K562 (cell line): ENCODE results near the gene GRPEL2. TPM values are rescaled to one million over a fixed set of nuclear protein-coding genes. Genes with fewer than 3 reads are reported as not detected.

Experiments
- ATAC-seq: fragments of 200-7000 bp; cut with Tn5 transposase; 3 replicates; pipeline ENCODE4 v1.9.1; 2020; ENCODE audit warnings: moderate library complexity
- BruUV-seq: library from RNA; stranded (reverse); fragments of 400-500 nt; replicated peaks from 2 replicates; lab custom pipeline; 2021; lab: Mats Ljungman, UMichigan
- CTCF ChIA-PET: fragments of 300-600 bp; formaldehyde crosslinking; extraction: SDS; loops from one replicate; lab custom pipeline; 2021; ENCODE audit warnings: low intra/inter-chr PET ratio; lab: Yijun Ruan, JAX
- POLR2A ChIA-PET: fragments of 300-600, 350-650 bp; sonication (Branson Sonifier 250); formaldehyde crosslinking; extraction: SDS; loops from one replicate; lab custom pipeline; 2021; ENCODE audit warnings: antibody characterized with exemption, inconsistent platforms; lab: Yijun Ruan, JAX
- DNase-seq, 4 experiments: peaks; one replicate each; pipeline versions ENCODE4 v3.0.0 to v3.0.0-alpha.2; 2011 to 2018; ENCODE audit warnings: low spot score in 3 of 4, mixed read lengths in 3 of 4; ENCODE audit errors: extremely low read depth in 1 of 4
- FAIRE-seq: peaks from 2 replicates; lab custom pipeline; 2011; peaks lifted over from hg19 to GRCh38; lab: Jason Lieb, UNC
- H2AFZ ChIP-seq: 2 replicates; pipeline ENCODE4 v1.6.0; 2011; ENCODE audit warnings: low read depth, low read length, control low read depth, inconsistent platforms
- H3K27ac ChIP-seq: fragments of 200-600 bp; 3 replicates; pipeline ENCODE4 v1.8.0; 2011; ENCODE audit warnings: low read depth, mild to moderate bottlenecking, control low read depth, inconsistent platforms, low read length, moderate library complexity, mixed read lengths; ENCODE audit errors: extremely low read depth
- H3K27me3 ChIP-seq, 2 experiments: fragments of 300-600 bp in 1 of 2; 2 replicates in 1 of 2; 3 replicates in 1 of 2; pipeline versions ENCODE4 v1.6.0 to v1.8.0; 2011; ENCODE audit warnings: inconsistent platforms in 2 of 2, low read length in 2 of 2, mild to moderate bottlenecking in 1 of 2, mixed read lengths in 1 of 2, moderate library complexity in 1 of 2; ENCODE audit not compliant: control insufficient read depth in 2 of 2, insufficient read depth in 2 of 2
- H3K36me3 ChIP-seq: fragments of 300-600 bp; 3 replicates; pipeline ENCODE4 v1.8.0; 2011; ENCODE audit warnings: mild to moderate bottlenecking, low read length, inconsistent platforms; ENCODE audit not compliant: control insufficient read depth, insufficient read depth
- H3K4me1 ChIP-seq, 2 experiments: fragments of 200-600 bp in 1 of 2; replicated peaks in 1 of 2; 2 replicates in 1 of 2; 3 replicates in 1 of 2; pipeline versions ENCODE4 v1.5.1 to v1.8.0; 2011; ENCODE audit warnings: inconsistent platforms in 2 of 2, low read length in 2 of 2, mild to moderate bottlenecking in 1 of 2, mixed read lengths in 1 of 2, moderate library complexity in 1 of 2; ENCODE audit not compliant: control insufficient read depth in 2 of 2, insufficient read depth in 2 of 2
- H3K4me2 ChIP-seq: 2 replicates; pipeline ENCODE4 v1.6.1; 2011; ENCODE audit warnings: low read length, control low read depth, inconsistent platforms, mixed read lengths; ENCODE audit not compliant: insufficient read depth
- H3K4me3 ChIP-seq: fragments of 200-600 bp; sonication (generic), shearing (Covaris generic); 2 replicates; pipeline ENCODE4 v1.5.1; 2016; ENCODE audit warnings: control low read depth, inconsistent platforms
- H3K79me2 ChIP-seq: fragments of 200-600 bp; 3 replicates; pipeline ENCODE4 v1.8.0; 2011; ENCODE audit warnings: low read length, inconsistent platforms; ENCODE audit not compliant: control insufficient read depth, insufficient read depth
- H3K9ac ChIP-seq, 2 experiments: 2 replicates each; pipeline versions ENCODE4 v1.6.0 to v1.6.1; 2011; ENCODE audit warnings: low read depth in 2 of 2, low read length in 2 of 2, control low read depth in 1 of 2, inconsistent platforms in 1 of 2, mild to moderate bottlenecking in 1 of 2, mixed read lengths in 1 of 2; ENCODE audit not compliant: insufficient read depth in 1 of 2
- H3K9me1 ChIP-seq: one replicate; pipeline ENCODE4 v1.6.0; 2011; ENCODE audit warnings: inconsistent platforms, mild to moderate bottlenecking, low read length, moderate library complexity; ENCODE audit not compliant: control insufficient read depth, insufficient read depth
- H3K9me3 ChIP-seq: replicated peaks from 2 replicates; pipeline ENCODE4 v1.5.1; 2011; ENCODE audit warnings: low read depth, low read length, inconsistent platforms; ENCODE audit not compliant: control insufficient read depth, insufficient read depth
- H4K20me1 ChIP-seq: replicated peaks from 2 replicates; pipeline ENCODE4 v1.6.1; 2011; ENCODE audit warnings: low read length, inconsistent platforms, mixed read lengths; ENCODE audit not compliant: control insufficient read depth, insufficient read depth
- EZH2 ChIP-seq: IDR thresholded peaks from 2 replicates; pipeline ENCODE4 v1.6.1; 2012; ENCODE audit warnings: low read depth, mild to moderate bottlenecking, inconsistent platforms, low read length, borderline replicate concordance
- GTF2F1 ChIP-seq: IDR thresholded peaks from 2 replicates; pipeline ENCODE4 v1.6.1; 2011; ENCODE audit warnings: low read depth, low read length, improper control_type of control experiment
- HNRNPLL ChIP-seq: fragments of 200-400 bp; formaldehyde crosslinking; IDR thresholded peaks from 2 replicates; pipeline ENCODE4 v1.6.1; 2017; ENCODE audit warnings: low read length, low read depth, mild to moderate bottlenecking; ENCODE audit not compliant: poor library complexity, severe bottlenecking
- POLR2H ChIP-seq: IDR thresholded peaks from 2 replicates; pipeline ENCODE4 v1.6.1; 2016; ENCODE audit warnings: missing genetic modification characterization, low read depth, mild to moderate bottlenecking, control low read depth, missing compliant biosample characterization, moderate library complexity
- RCOR1 ChIP-seq, 2 experiments: IDR thresholded peaks; 2 replicates each; pipeline ENCODE4 v1.6.1; 2012; ENCODE audit warnings: low read depth in 2 of 2, low read length in 2 of 2, borderline replicate concordance in 1 of 2, improper control_type of control experiment in 1 of 2
- SOX6 ChIP-seq: fragments of 450-650 bp; IDR thresholded peaks from 2 replicates; pipeline ENCODE4 v1.6.1; 2014; ENCODE audit warnings: mild to moderate bottlenecking
- TAL1 ChIP-seq: fragments of 450-650 bp; IDR thresholded peaks from 2 replicates; pipeline ENCODE4 v1.6.1; 2016; ENCODE audit warnings: mild to moderate bottlenecking
- ZFP36 ChIP-seq: fragments of 150-350 bp; IDR thresholded peaks from 2 replicates; pipeline ENCODE4 v1.6.1; 2018; ENCODE audit warnings: low read length, low read depth; ENCODE audit not compliant: partially characterized antibody
- ZNF134 ChIP-seq: fragments of 250-450 bp; sonication (Bioruptor Pico); conservative IDR thresholded peaks from 2 replicates; pipeline ENCODE4 v1.4.0; 2020
- ZNF24 ChIP-seq: fragments of 450-650 bp; IDR thresholded peaks from 2 replicates; pipeline ENCODE4 v1.6.1; 2016
- ZNF717 ChIP-seq: fragments of 250-450 bp; sonication (Bioruptor Pico); IDR thresholded peaks from 2 replicates; pipeline ENCODE4 v1.5.0; 2021
- ZNF766 ChIP-seq: fragments of 200-800 bp; sonication (Bioruptor generic); conservative IDR thresholded peaks from 2 replicates; pipeline ENCODE4 v1.6.1; 2016; ENCODE audit warnings: missing genetic modification characterization, missing compliant biosample characterization
- WGBS: fragments of 100-300 bp; shearing (Covaris generic); methylation state at CpG from one replicate; pipeline ENCODE4 v1.1.6; 2016; ENCODE audit warnings: low coverage, mixed read lengths; ENCODE audit not compliant: insufficient coverage; ENCODE audit errors: missing lambda C conversion rate; 5-methylcytosine and 5-hydroxymethylcytosine counted together
- in situ Hi-C: fragments of 300-500 bp; cut with MboI; formaldehyde crosslinking; loops from 4 replicates; pipeline ENCODE4 v1.15.0; 2018; ENCODE audit warnings: inconsistent platforms, mixed read lengths
- intact Hi-C: fragments of 100-400 bp; cut with micrococcal nuclease; formaldehyde crosslinking; loops from 2 replicates; pipeline ENCODE4 v1.14.2; 2022
- polyA plus RNA-seq, 8 experiments: library from polyadenylated mRNA; depleted of rRNA in 4 of 8; stranded (reverse) in 5 of 8; unstranded in 3 of 8; fragments of >200 nt; fragmentation: Nextera tagmentation in 2 of 8; fragmentation: Illumina TruSeq in 1 of 8; extraction: Ambion mirVana in 2 of 8; extraction: Trizol in 1 of 8; gene quantifications; 2 replicates each; pipeline versions ENCODE4 v1.2.1 to v1.2.3, GENCODE V29; 2011 to 2014; ENCODE audit warnings: inconsistent platforms in 1 of 8, missing spikeins in 1 of 8
- total RNA-seq, 7 experiments: library from RNA; depleted of rRNA in 6 of 7; stranded (reverse); fragments of >200 nt in 6 of 7; fragmentation: Illumina TruSeq in 2 of 7; extraction: Trizol in 2 of 7; gene quantifications; 2 replicates each; pipeline versions ENCODE4 v1.2.1 to v1.2.3, GENCODE V29; 2011 to 2021; ENCODE audit warnings: low replicate concordance in 1 of 7

GRPEL2 gene
- total and polyA plus RNA-seq, 9 of the 15 experiments (the other 6 are each of a cell fraction or from before 2014, with no cell fraction given) = 11.2 to 40.5 (median 25.8) TPM

GRCh38 chr5:149355688-149356087 lies 10.4 kb downstream of the GRPEL2 start:
- 64% methylated on average over 1 of the region's 1 CpG for WGBS
- Histone ChIP-seq H3K79me2 (peaks cover 29% of the 10 kb centered on the region), H3K9me1 (no peaks in the 10 kb centered on the region), H3K4me2 (no peak overlapping the region), H2AFZ (no peak overlapping the region), H3K4me1 (peaks cover 9 to 13% of the 10 kb centered on the region in 2 experiments; a peak in 4 of 5 replicates), H3K27ac (no peak overlapping the region; the same call in 2 of the 3 replicates), H3K9ac (no peak overlapping the region), H3K9me3 (no peaks in the 10 kb centered on the region), H4K20me1 (no peaks in the 10 kb centered on the region), H3K36me3 (peaks cover 52% of the 10 kb centered on the region), H3K4me3 (no peak overlapping the region), H3K27me3 (no peaks in the 10 kb centered on the region)
- intact Hi-C loops (no loop called here), in situ Hi-C loops (no loop called here)
- no TSS peak for BruUV-seq
- POLR2A ChIA-PET = interaction anchor here (0.6 to 8.3 kb wide), 9 partner anchors 8 to 1136 kb away, joined by 3 to 87 read pairs (median 3); partner anchors contain the start of gene GRPEL2
- no peak for TF ChIP-seq EZH2
- no peak for TF ChIP-seq GTF2F1
- TF ChIP-seq TAL1 = no peak
- TF ChIP-seq ZNF134 (CRISPR knock-in tag) = no peak
- no peak for TF ChIP-seq ZFP36
- TF ChIP-seq ZNF24 = no peak
- no peak for ATAC-seq
- peak in 1 of 4 experiments; percentile 20 for DNase-seq
- no peak for FAIRE-seq
- CTCF ChIA-PET = no interaction called here

- H3K4me3 ChIP-seq = no peak overlapping the region
- no peak overlapping the region for H3K27ac ChIP-seq
- peaks cover 9 to 13% of the 10 kb centered on the region in 2 experiments; a peak in 4 of 5 replicates for H3K4me1 ChIP-seq
- no peak overlapping the region for H2AFZ ChIP-seq
- H3K27me3 ChIP-seq = no peaks in the 10 kb centered on the region
- CTCF ChIA-PET = no interaction called here
- DNase-seq = no peak
- H3K36me3 ChIP-seq = peaks cover 45% of the 10 kb centered on the region
- H3K9ac ChIP-seq = no peak overlapping the region
- WGBS = 83% methylated on average over 8 of the region's 8 CpGs
- in situ Hi-C loops (no loop called here), intact Hi-C loops (no loop called here)
- peaks cover 23% of the 10 kb centered on the region for H3K79me2 ChIP-seq
- H3K9me3 ChIP-seq = no peaks in the 10 kb centered on the region
- no TSS peak for BruUV-seq
- POLR2A ChIA-PET = interaction anchor here (0.6 to 8.3 kb wide), 11 partner anchors 10 to 286 kb away, joined by 3 to 87 read pairs (median 4); partner anchors contain the start of gene GRPEL2
- no peak for FAIRE-seq
- no peaks in the 10 kb centered on the region for H4K20me1 ChIP-seq
- TF ChIP-seq SOX6 (no peak), ZNF766 (CRISPR knock-in tag) (no peak), ZNF717 (CRISPR knock-in tag) (no peak), RCOR1 (IDR thresholded peaks at IDR 0.05; ENCODE audit: borderline replicate concordance in 1 of 2, low read depth in 2 of 2, low read length in 2 of 2) (no peak), HNRNPLL (no peak), POLR2H (tag) (no peak)
- H3K9me1 ChIP-seq = no peaks in the 10 kb centered on the region
- no peak overlapping the region for H3K4me2 ChIP-seq
- ATAC-seq = no peak
Measured at GRCh38 chr5:149356391-149356790, 11.1 kb downstream of the GRPEL2 start.
